ENCODE results near the gene ZNF497. TPM values are rescaled to one million over a fixed set of nuclear protein-coding genes. Genes with fewer than 3 reads are reported as not detected.

ZNF497 gene
- total RNA-seq, 4 donors from 2014 or later = 0.74 to 2.4 (median 1.3) TPM

DNA sequence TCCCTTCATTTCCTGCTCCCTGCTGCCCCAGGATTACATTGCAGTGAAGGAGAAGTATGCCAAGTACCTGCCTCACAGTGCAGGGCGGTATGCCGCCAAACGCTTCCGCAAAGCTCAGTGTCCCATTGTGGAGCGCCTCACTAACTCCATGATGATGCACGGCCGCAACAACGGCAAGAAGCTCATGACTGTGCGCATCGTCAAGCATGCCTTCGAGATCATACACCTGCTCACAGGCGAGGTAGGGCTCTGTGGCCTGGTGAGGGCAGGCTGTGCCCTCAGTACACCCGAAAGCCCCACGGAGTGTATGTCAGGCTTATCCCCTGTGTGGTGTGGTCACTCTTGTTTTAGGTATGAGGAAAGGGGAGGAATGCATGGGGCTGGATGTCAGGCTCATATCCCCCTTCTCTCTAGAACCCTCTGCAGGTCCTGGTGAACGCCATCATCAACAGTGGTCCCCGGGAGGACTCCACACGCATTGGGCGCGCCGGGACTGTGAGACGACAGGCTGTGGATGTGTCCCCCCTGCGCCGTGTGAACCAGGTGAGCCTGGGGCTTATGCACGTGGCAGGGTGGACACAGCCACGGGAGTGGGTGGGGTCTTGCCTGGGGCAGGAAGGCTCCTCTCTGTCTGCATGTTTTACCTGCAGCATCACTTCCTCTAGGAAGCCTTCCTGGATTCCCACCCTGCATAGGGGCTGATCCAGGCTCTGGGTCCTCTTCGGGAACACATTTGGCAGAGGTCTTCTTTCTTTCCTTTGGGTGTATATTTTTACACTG is 30.6 kb upstream of the ZNF497 start:
- DNase-seq (ENCODE audit: low spot score) = no peak
- TF ChIP-seq, protein P1, sequence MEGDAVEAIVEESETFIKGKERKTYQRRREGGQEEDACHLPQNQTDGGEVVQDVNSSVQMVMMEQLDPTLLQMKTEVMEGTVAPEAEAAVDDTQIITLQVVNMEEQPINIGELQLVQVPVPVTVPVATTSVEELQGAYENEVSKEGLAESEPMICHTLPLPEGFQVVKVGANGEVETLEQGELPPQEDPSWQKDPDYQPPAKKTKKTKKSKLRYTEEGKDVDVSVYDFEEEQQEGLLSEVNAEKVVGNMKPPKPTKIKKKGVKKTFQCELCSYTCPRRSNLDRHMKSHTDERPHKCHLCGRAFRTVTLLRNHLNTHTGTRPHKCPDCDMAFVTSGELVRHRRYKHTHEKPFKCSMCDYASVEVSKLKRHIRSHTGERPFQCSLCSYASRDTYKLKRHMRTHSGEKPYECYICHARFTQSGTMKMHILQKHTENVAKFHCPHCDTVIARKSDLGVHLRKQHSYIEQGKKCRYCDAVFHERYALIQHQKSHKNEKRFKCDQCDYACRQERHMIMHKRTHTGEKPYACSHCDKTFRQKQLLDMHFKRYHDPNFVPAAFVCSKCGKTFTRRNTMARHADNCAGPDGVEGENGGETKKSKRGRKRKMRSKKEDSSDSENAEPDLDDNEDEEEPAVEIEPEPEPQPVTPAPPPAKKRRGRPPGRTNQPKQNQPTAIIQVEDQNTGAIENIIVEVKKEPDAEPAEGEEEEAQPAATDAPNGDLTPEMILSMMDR (IDR thresholded peaks at IDR 0.05) = no peak
- no peak for ATAC-seq (ENCODE audit: low FRiP score)

DNA sequence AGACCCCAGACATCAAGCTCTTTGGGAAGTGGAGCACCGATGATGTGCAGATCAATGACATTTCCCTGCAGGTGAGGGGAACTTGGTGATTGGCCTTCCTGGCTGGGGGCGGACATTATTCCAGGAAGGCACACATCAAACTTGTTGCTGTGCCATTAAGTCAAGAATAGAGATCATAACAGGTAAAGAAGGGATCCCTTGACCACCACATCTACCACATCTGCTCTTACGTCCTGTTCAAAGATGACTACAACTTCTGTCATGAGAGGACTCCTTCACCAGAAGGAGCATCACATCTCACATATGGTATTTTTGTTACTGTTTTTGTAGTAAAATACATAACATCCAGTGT is 25.6 kb upstream of the ZNF497 start:
- TF ChIP-seq, protein P1 (IDR thresholded peaks at IDR 0.05) = no peak
- DNase-seq (ENCODE audit: low spot score) (no peak), ATAC-seq (ENCODE audit: low FRiP score) (no peak)

DNA sequence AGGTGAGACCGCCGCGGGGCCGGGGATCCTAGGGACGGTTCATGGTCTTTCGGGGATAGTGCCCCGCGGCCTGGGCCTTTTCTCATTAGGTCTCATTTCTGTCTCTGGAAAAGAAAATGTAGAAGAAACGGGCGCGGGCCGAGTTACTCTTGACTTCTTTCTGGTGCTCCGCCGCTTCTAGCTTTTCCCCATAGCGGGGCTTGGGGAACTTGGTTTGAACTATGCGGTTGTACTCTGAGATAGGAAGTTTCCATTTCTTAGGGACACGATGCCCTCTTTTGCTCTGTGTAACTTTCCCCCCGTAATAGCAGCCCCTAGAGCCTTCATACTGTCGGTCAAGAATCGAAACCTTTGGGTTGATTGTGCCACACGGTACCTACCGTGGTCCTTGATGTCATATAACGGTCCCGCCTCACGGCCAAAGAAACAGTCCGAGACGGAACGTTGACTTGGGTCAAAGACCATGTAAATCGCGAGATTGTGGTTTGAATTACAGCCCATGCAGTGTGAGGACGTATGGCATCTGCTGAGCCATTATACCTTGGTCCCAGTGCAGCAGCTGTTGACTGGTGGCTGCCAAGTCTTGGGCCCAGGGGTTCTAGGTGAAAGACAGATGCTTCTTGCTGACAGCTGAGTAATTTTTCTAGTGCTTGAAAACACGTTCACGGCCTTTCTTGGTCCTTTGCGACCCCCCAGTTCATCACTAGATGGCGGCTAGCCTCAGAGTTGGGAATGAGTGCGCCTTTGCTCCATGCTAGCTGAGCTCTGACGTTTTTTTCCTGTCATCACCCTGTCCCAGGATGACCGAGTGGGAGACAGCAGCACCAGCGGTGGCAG is 25.0 kb upstream of the ZNF497 start:
- DNase-seq (ENCODE audit: low spot score) = no peak
- TF ChIP-seq, protein P1 (IDR thresholded peaks at IDR 0.05) = no peak
- ATAC-seq (ENCODE audit: low FRiP score) = no peak

DNA sequence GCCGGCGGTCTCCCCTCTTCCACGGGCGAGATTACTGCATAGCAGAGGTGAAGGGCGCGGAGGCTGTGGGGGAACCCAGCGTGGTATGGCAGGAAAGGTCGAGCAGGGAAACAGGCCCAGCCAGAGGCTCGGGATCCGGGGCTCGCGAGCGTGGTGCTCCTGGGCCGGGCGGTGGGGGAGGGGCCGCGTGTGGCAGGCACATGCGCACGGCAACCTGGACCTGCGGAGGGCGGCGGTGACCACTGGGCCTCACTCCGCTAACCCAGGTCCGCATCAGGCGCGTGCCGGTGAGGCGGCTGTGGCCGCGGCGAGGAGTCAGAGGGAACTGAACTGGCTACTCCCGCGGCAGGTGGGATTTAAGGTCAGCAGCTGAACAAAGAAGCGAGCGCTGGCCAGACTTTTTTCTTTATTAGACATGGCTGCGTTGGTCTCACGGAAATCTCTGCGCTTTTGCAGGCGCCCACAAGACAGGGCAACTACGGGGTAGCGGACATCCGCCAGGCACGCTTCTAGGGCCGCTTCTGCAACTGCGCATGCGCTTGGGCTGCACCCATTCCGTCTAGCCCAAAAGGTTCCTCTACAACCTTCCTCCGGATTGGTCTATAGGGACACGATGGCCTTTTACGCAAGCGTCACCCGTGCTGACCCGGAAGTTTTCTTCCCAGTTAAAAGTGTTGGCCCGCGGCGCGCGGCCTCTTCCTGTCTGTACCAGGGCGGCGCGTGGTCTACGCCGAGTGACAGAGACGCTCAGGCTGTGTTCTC is 24.2 kb upstream of the ZNF497 start, which contains the start of gene RPS5:
RPS5 (plus strand) TSS at position 694 of the 762 bp plus-strand sequence. CDS start 869 bp downstream, outside the sequence.
- peak; percentile 88 for DNase-seq (ENCODE audit: low spot score)
- TF ChIP-seq, protein P1 (IDR thresholded peaks at IDR 0.05) = no peak
- ATAC-seq (ENCODE audit: low FRiP score) = peak; percentile 95

DNA sequence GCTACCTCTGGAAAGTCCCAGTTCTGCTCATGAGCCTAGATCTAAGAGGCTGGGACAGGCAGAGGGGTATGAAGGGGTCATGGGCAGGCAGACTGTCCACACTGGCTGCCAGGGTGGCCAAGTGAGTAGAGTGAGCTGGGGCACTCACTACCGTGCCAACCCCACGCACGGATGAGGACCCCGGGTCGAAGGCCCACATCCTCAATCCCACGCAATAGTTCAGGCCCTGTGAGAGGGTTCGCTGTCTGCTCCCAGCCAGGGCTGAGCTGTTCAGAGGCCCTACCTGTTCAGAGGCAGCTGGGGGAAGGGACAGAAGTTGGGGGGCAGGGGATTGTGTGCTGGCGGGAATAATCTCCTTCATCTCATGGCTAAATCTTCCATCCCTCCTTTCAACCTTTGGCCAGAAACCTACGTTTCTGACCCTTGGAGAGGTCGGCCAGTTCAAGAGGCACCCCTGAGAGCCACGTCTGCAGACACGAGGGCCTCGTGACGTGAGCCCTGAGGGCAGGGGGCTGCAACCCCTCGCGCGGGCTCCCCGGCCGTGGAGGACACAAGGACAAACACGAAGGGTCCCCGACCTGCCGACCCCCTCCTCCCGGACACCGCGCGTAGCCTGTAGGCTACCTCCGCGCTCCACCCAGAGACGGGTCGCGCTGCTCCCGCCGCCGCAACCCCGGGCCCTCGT is 23.5 kb upstream of the ZNF497 start:
- no peak for DNase-seq (ENCODE audit: low spot score)

More for the DNA sequence above, 23.5 kb upstream of the ZNF497 start:
- peak; percentile 7 for ATAC-seq (ENCODE audit: low FRiP score)
- TF ChIP-seq, protein P1 (IDR thresholded peaks at IDR 0.05) = no peak
